ENCODE results near the gene LMX1A. TPM values are rescaled to one million over a fixed set of nuclear protein-coding genes. Genes with fewer than 3 reads are reported as not detected.

LMX1A gene
- total RNA-seq, 1 donor from 2014 or later = 0.14 TPM

- DNase-seq (ENCODE audit: missing footprints) (no peak), ATAC-seq (no peak)
- intact Hi-C loops (cut with DNase I) = no loop called here
Observed at GRCh38 chr1:165189913-165190312, 166.6 kb downstream of the LMX1A start.

DNA sequence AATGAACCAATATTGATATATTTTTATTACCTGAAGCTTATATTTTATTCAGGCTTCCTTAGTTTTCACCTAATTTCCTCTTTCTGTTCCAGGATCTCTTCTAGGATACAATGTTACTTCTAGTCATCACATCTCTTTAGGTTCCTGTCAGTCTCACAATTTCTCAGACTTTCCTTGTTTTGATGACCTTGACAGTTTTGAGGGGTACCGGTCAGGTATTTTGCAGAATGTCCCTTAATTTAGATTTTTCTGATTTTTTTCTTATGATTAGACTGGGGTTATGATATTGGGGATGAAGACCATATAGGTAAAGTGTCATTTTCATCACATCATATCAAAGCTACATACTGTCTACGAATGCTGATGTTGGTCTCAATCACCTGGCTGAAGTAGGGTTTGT is 167.5 kb downstream of the LMX1A start:
- intact Hi-C loops (cut with DNase I) = no loop called here
- ATAC-seq = no peak

DNA sequence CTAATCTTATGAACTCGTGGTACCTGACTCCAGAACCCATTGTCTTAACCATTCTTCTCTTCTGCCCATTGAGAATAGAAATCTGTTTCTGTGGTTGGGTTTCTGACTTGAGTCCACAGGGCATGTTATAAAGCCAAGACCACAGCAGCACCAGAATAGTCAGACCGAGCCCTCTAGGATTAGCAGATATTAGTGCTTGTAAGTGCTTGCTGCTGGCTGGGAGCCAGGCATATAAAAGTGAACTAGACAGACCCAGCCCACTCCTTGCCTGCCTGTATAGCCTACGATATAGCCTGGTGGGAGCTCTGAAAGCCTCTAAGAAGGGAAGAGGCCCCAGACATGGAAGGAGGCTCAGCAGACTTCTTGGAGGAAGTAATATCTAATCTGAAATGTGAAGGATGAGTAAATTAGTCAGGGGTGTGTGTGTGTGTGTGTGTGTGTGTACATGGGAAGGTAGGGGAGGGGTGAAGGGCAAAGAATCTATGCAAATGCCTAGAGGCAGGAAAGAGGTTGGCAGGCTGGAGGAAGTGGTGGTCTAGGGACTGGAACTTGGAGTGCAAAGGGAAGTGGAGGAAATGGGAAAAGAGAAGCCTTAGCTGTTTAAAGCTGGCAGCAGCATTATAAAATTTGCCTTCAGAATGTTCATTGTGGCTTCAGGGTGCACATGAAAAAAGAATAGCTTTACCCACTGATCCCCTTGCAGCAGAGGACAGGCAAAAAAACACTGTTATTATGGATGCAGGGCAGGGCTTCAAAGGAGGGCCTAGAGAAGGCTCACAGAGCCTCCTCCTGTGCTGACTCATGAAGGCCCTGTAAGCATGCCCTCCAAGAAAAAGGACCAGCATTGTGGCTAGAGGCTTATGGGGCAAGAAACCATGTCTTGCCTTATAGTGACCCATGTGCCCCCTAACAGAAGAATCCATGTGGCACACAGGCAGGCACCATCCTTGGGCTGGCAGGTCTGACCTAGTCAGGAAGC is 169.2 kb downstream of the LMX1A start:
- DNase-seq (ENCODE audit: missing footprints) (no peak), ATAC-seq (no peak)
- intact Hi-C loops (cut with DNase I) = no loop called here

More for the DNA sequence above, 167.5 kb downstream of the LMX1A start:
- DNase-seq (ENCODE audit: missing footprints) = no peak

DNA sequence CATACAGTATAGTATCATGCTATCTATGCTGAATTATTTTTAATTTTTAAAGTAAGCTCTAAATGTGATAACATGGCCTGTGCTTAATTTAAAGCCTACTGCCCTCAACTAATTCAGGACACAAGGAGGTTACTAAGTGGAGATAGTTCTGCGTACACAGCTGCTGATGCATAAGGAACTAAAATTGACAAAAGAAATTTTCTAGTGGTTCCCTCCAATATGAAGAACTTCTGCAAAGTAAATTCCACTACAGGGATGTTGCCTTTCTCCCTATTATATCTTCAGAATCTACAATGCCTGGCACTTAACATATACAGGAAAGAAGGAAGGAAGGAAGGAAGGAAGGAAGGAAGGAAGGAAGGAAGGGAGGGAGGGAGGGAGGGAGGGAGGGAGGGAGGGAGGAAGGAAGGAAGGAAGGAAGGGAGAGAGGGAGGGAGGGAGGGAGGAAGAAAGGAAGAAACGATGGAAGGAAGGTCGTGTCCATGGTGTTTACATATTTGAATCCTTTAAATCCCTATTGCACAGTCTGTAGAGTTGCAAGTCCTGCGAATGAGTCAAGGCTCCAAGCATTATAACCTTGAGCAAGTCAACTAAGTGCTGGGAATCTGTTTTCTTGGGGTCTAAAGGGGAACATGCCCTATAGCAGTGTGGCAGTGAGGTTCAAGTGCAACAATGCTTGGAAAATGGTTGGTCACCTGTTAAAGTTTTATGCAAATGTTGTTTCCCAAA is 171.2 kb downstream of the LMX1A start:
- intact Hi-C loops (cut with DNase I) = no loop called here
- ATAC-seq (no peak), DNase-seq (ENCODE audit: missing footprints) (no peak)

- intact Hi-C loops (cut with DNase I) = no loop called here
- DNase-seq (ENCODE audit: missing footprints) (no peak), ATAC-seq (no peak)
Observed at GRCh38 chr1:165182975-165183374, 173.5 kb downstream of the LMX1A start.

- DNase-seq (ENCODE audit: missing footprints) (no peak), ATAC-seq (no peak)
- intact Hi-C loops (cut with DNase I) = no loop called here
Observed at GRCh38 chr1:165179306-165179705, 177.2 kb downstream of the LMX1A start.

DNA sequence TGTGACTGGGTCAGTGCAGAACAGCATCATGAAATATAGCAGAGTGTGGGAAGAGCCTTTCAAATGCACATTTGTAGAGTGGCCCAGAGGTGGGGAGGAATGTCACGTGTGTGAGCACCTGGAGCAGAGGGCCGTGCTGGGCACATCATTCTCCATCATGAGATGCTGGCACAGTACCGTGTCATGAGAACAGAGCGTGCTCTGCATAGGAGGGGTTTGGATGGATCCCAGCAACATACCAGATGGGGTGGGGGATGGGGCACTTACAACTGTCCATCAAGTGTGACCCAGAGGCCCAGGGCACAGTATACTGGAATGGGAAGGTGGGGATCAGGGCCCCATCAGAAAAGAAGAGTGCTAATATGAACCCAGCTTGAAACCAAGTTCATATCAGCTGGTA is 182.0 kb downstream of the LMX1A start:
- peak; percentile 59 for ATAC-seq
- intact Hi-C loops (cut with DNase I) = no loop called here
- DNase-seq (ENCODE audit: missing footprints) = no peak

DNA sequence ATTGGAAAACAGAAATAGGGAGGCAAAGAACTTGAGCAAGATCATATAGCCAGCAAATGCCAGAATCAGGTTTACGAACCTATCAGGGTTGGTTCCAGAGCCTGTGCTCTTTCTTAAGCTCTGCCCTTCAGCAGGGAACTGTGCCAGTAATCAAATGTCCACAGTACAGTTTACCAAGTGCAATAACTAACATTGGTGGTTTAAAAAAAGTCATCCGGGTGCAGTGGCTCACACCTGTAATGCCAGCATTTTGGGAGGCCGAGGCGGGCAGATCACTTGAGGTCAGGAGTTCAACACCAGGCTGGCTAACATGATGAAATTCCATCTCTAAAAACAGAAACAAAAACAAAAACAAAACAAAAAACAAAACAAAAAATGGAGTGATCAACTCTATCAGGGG is 182.7 kb downstream of the LMX1A start:
- intact Hi-C loops (cut with DNase I) = no loop called here
- ATAC-seq (no peak), DNase-seq (ENCODE audit: missing footprints) (no peak)

- intact Hi-C loops (cut with DNase I) = no loop called here
- DNase-seq (ENCODE audit: missing footprints) = no peak
- ATAC-seq = no peak
Observed at GRCh38 chr1:165173409-165173808, 183.1 kb downstream of the LMX1A start.

DNA sequence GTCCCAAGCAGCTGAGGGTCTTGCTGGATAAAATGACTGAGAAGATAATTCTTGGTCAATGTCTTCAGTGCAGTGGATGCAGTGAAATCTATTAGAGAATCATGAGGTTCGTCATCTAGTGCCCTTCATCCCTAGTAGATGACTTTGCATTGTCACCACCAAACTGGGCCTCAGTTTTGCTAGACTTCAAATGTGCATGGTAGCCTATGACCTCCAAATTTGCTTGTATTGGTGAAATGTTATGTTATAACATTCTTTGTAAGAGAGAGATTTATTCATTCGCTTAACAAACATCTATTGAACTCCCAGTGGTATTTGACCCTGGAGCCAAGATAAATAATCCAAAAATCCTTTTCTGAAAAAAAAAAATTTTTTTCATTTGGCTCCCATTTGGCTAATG is 183.8 kb downstream of the LMX1A start:
- intact Hi-C loops (cut with DNase I) = no loop called here
- ATAC-seq = no peak
- no peak for DNase-seq (ENCODE audit: missing footprints)

DNA sequence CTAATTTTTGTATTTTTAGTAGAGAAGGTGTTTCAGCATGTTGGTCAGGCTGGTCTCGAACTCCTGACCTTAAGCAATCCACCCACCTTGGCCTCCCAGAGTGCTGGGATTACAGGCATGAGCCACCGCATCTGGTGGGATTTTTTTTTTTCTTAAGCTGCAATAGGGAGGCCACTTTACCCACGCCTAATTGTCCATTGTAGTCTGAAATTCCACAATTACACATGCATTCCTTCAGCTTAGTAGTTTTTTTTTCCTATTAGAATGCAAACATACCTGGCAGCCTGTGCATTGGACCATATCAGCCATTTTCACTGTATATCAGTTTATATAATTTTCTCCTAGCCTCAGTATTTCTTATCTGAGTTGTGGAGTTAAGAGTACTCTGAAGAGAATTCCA is 186.8 kb downstream of the LMX1A start:
- ATAC-seq (no peak), DNase-seq (ENCODE audit: missing footprints) (no peak)
- intact Hi-C loops (cut with DNase I) = no loop called here

GRCh38 chr1:165169028-165169427 is 187.5 kb downstream of the LMX1A start:
- intact Hi-C loops (cut with DNase I) = no loop called here
- DNase-seq (ENCODE audit: missing footprints) = no peak

DNA sequence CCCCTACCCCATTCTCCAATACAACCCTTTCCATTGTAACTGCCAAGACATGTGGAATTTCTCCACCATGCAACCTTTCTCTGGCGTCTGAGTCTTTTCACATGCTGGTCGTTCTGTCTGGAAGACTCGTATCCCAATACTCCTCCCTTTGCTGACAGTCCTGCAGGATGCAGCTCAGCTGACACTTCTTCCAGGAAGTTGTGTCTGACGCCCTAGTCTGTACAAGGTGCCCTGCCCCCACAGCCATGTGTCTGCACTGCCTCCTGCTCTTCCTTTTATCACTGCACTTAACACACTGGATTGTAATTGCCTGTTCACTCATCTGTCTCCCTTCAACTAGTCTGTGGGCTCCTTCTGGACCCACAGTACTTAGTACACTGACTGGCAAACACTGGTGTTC is 188.0 kb downstream of the LMX1A start:
- ATAC-seq (no peak), DNase-seq (ENCODE audit: missing footprints) (no peak)
- intact Hi-C loops (cut with DNase I) = no loop called here

More at GRCh38 chr1:165169028-165169427, 187.5 kb downstream of the LMX1A start:
- no peak for ATAC-seq

- intact Hi-C loops (cut with DNase I) = no loop called here
- ATAC-seq = no peak
- DNase-seq (ENCODE audit: missing footprints) = no peak
Observed at GRCh38 chr1:165162671-165163241, 193.8 kb downstream of the LMX1A start.

DNA sequence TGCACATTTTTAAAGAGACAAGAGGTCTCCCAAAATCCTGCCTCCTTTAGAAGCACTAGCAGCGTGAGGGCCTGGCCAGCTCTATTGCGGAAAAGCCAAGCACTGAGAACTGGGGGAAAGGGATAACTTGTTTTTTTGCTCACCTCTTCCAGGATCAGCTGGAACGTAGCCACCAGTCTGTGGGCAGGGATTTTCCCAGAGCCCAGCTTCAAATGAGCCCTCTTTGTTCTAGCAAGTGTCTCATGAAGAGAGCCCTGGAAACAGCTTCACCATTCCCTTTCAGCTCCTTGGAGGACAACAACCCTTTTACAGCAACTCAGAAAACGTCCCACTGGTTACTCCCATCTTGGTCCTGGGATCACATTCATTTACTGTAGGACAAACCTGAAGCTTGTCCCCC is 195.4 kb downstream of the LMX1A start:
- ATAC-seq = no peak
- no peak for DNase-seq (ENCODE audit: missing footprints)
- intact Hi-C loops (cut with DNase I) = no loop called here

GRCh38 chr1:165153182-165153581 is 203.3 kb downstream of the LMX1A start:
- no peak for DNase-seq (ENCODE audit: missing footprints)
- no peak for ATAC-seq
- intact Hi-C loops (cut with DNase I) = no loop called here

- DNase-seq (ENCODE audit: missing footprints) = no peak
- intact Hi-C loops (cut with DNase I) = no loop called here
- ATAC-seq = peak; percentile 48
Observed at GRCh38 chr1:165152727-165153126, 203.8 kb downstream of the LMX1A start.

GRCh38 chr1:165152109-165152508 is 204.4 kb downstream of the LMX1A start:
- intact Hi-C loops (cut with DNase I) = no loop called here
- ATAC-seq = no peak
- no peak for DNase-seq (ENCODE audit: missing footprints)
